ENCODE measurements around the gene RFNG. TPM values are rescaled to one million over a fixed set of nuclear protein-coding genes. Genes with fewer than 3 reads are reported as not detected.

The RFNG gene
- total RNA-seq, 1 donor, result 13.7 TPM

- peaks cover 5% of the 10 kb centered on the region for H3K27me3 ChIP-seq (ENCODE audit: insufficient read depth, low read length)
- H3K9me3 ChIP-seq (ENCODE audit: low read depth, low read length), result no peaks in the 10 kb centered on the region
- H3K4me3 ChIP-seq (ENCODE audit: low read length), result no peak overlapping the region
- peaks cover 44% of the 10 kb centered on the region for H3K4me1 ChIP-seq (ENCODE audit: insufficient read depth, low read length)
Measured at GRCh38 chr17:82035488-82035887, 16.1 kb downstream of the RFNG start.

- H3K27me3 ChIP-seq (ENCODE audit: insufficient read depth, low read length), result peaks cover 5% of the 10 kb centered on the region
- H3K4me3 ChIP-seq (ENCODE audit: low read length), result no peak overlapping the region
- H3K4me1 ChIP-seq (ENCODE audit: insufficient read depth, low read length), result peaks cover 54% of the 10 kb centered on the region
- no peaks in the 10 kb centered on the region for H3K9me3 ChIP-seq (ENCODE audit: low read depth, low read length)
Measured at GRCh38 chr17:82034371-82035011, 17.1 kb downstream of the RFNG start.

- H3K4me1 ChIP-seq (ENCODE audit: insufficient read depth, low read length), result peaks cover 49% of the 10 kb centered on the region
- no peak overlapping the region for H3K4me3 ChIP-seq (ENCODE audit: low read length)
- no peaks in the 10 kb centered on the region for H3K9me3 ChIP-seq (ENCODE audit: low read depth, low read length)
- peaks cover 5% of the 10 kb centered on the region for H3K27me3 ChIP-seq (ENCODE audit: insufficient read depth, low read length)
Measured at GRCh38 chr17:82033359-82034085, 18.1 kb downstream of the RFNG start.

GRCh38 chr17:82031885-82032627 lies 19.6 kb downstream of the RFNG start:
- Histone ChIP-seq H3K9me3 (ENCODE audit: low read depth, low read length) (no peaks in the 10 kb centered on the region), H3K4me3 (ENCODE audit: low read length) (no peak overlapping the region), H3K4me1 (ENCODE audit: insufficient read depth, low read length) (peaks cover 41% of the 10 kb centered on the region), H3K27me3 (ENCODE audit: insufficient read depth, low read length) (peaks cover 5% of the 10 kb centered on the region)

- H3K4me1 ChIP-seq (ENCODE audit: insufficient read depth, low read length), result peaks cover 34% of the 10 kb centered on the region
- no peaks in the 10 kb centered on the region for H3K9me3 ChIP-seq (ENCODE audit: low read depth, low read length)
- H3K4me3 ChIP-seq (ENCODE audit: low read length), result peak within 1 kb of the TSS; percentile 23
- H3K27me3 ChIP-seq (ENCODE audit: insufficient read depth, low read length), result peaks cover 5% of the 10 kb centered on the region
Measured at GRCh38 chr17:82031303-82031884, 20.2 kb downstream of the RFNG start, which contains the start of gene RAC3. TSS of gene RAC3 (plus strand) at chr17:82031678. CDS start at chr17:82031762, 84 bp downstream.

- Histone ChIP-seq H3K27me3 (ENCODE audit: insufficient read depth, low read length) (peaks cover 5% of the 10 kb centered on the region), H3K9me3 (ENCODE audit: low read depth, low read length) (no peaks in the 10 kb centered on the region), H3K4me1 (ENCODE audit: insufficient read depth, low read length) (peaks cover 27% of the 10 kb centered on the region), H3K4me3 (ENCODE audit: low read length) (peak overlapping the region; percentile 23)
Measured at GRCh38 chr17:82030470-82031302, 20.9 kb downstream of the RFNG start.

- Histone ChIP-seq H3K9me3 (ENCODE audit: low read depth, low read length) (no peaks in the 10 kb centered on the region), H3K4me1 (ENCODE audit: insufficient read depth, low read length) (peaks cover 24% of the 10 kb centered on the region), H3K4me3 (ENCODE audit: low read length) (no peak overlapping the region), H3K27me3 (ENCODE audit: insufficient read depth, low read length) (peaks cover 5% of the 10 kb centered on the region)
Measured at GRCh38 chr17:82029990-82030469, 21.6 kb downstream of the RFNG start.

- H3K9me3 ChIP-seq (ENCODE audit: low read depth, low read length), result no peaks in the 10 kb centered on the region
- H3K4me1 ChIP-seq (ENCODE audit: insufficient read depth, low read length), result peaks cover 24% of the 10 kb centered on the region
- H3K27me3 ChIP-seq (ENCODE audit: insufficient read depth, low read length), result peaks cover 5% of the 10 kb centered on the region
- no peak overlapping the region for H3K4me3 ChIP-seq (ENCODE audit: low read length)
Measured at GRCh38 chr17:82029391-82029790, 22.2 kb downstream of the RFNG start.

- H3K4me3 ChIP-seq (ENCODE audit: low read length), result no peak overlapping the region
- peaks cover 28% of the 10 kb centered on the region for H3K4me1 ChIP-seq (ENCODE audit: insufficient read depth, low read length)
- H3K27me3 ChIP-seq (ENCODE audit: insufficient read depth, low read length), result peaks cover 5% of the 10 kb centered on the region
- no peaks in the 10 kb centered on the region for H3K9me3 ChIP-seq (ENCODE audit: low read depth, low read length)
Measured at GRCh38 chr17:82028966-82029365, 22.6 kb downstream of the RFNG start.

- no peak overlapping the region for H3K4me3 ChIP-seq (ENCODE audit: low read length)
- H3K4me1 ChIP-seq (ENCODE audit: insufficient read depth, low read length), result peaks cover 34% of the 10 kb centered on the region
- peaks cover 5% of the 10 kb centered on the region for H3K27me3 ChIP-seq (ENCODE audit: insufficient read depth, low read length)
- no peaks in the 10 kb centered on the region for H3K9me3 ChIP-seq (ENCODE audit: low read depth, low read length)
Measured at GRCh38 chr17:82028246-82028645, 23.4 kb downstream of the RFNG start.

GRCh38 chr17:82025401-82026107 lies 26.1 kb downstream of the RFNG start:
- Histone ChIP-seq H3K27me3 (ENCODE audit: insufficient read depth, low read length) (no peaks in the 10 kb centered on the region), H3K4me3 (ENCODE audit: low read length) (no peak overlapping the region), H3K9me3 (ENCODE audit: low read depth, low read length) (no peaks in the 10 kb centered on the region), H3K4me1 (ENCODE audit: insufficient read depth, low read length) (peaks cover 37% of the 10 kb centered on the region)

- Histone ChIP-seq H3K27me3 (ENCODE audit: insufficient read depth, low read length) (no peaks in the 10 kb centered on the region), H3K4me3 (ENCODE audit: low read length) (no peak overlapping the region), H3K9me3 (ENCODE audit: low read depth, low read length) (no peaks in the 10 kb centered on the region), H3K4me1 (ENCODE audit: insufficient read depth, low read length) (peaks cover 30% of the 10 kb centered on the region)
Measured at GRCh38 chr17:82024859-82025258, 26.8 kb downstream of the RFNG start.

GRCh38 chr17:82023447-82024241 lies 28.0 kb downstream of the RFNG start:
- Histone ChIP-seq H3K9me3 (ENCODE audit: low read depth, low read length) (no peaks in the 10 kb centered on the region), H3K27me3 (ENCODE audit: insufficient read depth, low read length) (no peaks in the 10 kb centered on the region), H3K4me3 (ENCODE audit: low read length) (peak overlapping the region; percentile 58), H3K4me1 (ENCODE audit: insufficient read depth, low read length) (peaks cover 27% of the 10 kb centered on the region)
